Amniotic epithelial cell (primary cell): Measurements from ENCODE around the gene EPO.
A peak's percentile ranks its signal among the peaks of the same experiment; 100 is the strongest.
"Not testable (repeated sequence)": the region's sequence is repeated elsewhere in the genome, so short reads cannot be mapped to it uniquely, and the experiment has no call there.

ENCODE experiments used
- DNase-seq: peaks from one replicate; pipeline ENCODE4 v3.0.0-alpha.2; 2010; ENCODE audit warnings: low read depth

The EPO gene

DNA sequence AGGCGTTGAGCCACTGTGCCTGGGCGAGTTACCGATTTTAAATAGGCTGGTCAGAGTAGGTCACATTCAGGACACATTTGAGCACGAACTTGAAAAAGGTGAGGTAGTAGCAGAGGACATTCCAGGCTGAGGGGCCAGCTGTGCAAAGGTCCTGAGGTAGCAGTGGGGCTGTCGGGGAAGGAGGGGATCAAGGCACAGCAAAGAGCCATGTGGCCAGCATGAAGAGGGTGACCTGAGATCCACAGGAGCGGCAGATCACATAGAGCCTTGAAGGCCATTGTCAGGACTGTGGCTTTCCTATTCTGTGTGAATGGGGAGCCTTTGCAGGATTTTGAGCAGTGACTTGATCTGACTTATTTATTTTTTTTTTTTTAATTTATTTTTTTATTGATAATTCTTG is 19.7 kb downstream of the EPO start:
- no peak for DNase-seq

- no peak for DNase-seq
Measured at GRCh38 chr7:100744605-100745004, 24.3 kb downstream of the EPO start.

DNA sequence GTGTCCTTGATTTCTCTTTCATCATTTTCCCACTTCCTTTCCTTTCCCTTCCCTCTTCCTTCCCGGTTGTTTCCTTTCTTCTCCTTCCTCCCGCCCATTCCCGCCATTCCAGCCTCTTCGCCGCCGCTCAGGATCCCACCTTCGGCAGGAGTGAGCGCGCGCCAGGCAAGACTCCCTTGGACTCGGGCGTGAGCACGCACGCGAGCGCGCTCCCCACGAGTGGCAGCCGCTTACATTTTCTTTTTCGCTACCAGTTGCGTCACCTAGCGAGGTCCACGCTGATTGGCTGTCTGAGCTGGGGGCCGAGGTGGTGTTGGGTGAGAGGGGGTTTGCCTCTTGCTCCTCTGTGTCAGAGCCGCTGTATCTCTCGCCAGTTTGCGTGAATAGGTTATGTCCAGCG is 24.9 kb downstream of the EPO start:
- DNase-seq: peak; percentile 57

DNA sequence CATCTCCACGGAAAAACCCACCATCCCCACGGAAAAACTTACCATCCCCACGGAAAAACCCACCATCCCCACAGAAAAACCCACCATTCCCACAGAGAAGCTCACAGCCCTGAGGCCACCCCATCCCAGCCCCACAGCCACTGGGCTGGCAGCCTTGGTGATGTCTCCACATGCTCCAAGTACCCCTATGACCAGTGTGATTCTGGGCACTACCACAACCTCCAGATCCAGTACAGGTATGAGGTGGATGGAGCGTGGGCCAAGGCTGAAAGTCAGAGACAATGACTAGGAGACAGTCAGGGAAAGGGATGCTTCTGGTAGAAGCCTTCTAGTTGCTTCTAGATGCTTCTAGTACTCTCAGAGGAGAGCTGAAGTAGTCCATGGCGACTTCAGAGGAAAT is 32.7 kb downstream of the EPO start:
- no peak for DNase-seq

DNA sequence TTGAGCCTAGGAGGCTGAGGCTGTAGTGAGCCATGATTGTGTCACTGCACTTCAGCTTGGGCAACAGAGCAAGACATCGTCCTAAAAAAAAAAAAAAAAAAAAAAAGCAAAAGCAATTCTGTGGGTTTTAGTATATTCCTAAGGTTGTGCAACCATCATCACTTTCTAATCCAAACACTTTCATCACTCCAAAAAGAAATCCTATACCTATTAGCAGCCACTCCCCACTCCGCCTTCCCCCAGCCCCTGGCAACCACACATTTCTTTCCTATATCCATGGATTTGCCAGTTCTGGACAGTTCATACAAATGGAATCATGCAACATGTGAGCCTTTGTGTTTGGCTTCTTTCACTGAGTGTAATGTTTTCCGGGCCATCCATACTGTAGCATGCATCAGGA is 33.5 kb downstream of the EPO start:
- peak; percentile 36 for DNase-seq

- DNase-seq: no peak
Measured at GRCh38 chr7:100759357-100760171, 39.3 kb downstream of the EPO start.

GRCh38 chr7:100762841-100763240 is 42.6 kb downstream of the EPO start:
- DNase-seq: not testable (repeated sequence)

GRCh38 chr7:100763556-100764140 is 43.4 kb downstream of the EPO start:
- DNase-seq: no peak

DNA sequence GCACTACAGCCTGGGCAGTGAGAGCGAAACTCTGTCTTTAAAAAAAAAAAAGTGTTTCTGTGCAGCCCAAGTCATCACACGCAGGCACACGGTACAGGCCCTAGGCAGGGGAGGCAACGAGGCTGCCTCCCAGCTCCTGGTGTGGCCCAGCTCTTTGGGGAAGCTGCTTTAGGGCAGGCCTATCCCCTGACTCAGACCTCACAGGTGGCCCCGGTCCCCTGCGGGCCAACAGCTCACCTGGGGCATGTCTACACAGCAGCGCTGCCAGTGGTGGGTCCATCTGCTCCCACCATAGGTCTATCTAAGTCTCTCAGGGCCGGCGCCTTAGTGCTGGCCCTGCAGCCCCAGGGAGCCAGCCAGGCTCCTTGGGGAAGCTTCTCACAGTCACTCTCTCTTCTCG is 44.6 kb downstream of the EPO start:
- DNase-seq: no peak

DNA sequence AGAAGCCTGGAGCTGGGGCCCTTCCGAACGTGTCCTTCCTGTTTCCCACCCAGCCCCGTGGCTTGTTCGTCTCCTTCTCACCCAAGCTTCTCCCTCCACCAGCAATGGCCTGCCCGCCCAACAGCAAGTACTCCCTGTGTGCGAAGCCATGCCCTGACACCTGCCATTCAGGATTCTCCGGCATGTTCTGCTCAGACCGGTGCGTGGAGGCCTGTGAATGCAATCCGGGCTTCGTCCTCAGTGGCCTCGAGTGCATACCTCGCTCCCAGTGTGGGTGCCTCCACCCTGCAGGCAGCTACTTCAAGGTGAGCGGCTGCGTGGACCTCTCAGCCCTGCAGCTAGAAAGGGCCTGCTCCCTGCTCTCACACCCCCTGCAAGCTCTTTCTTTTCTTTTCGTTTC is 45.0 kb downstream of the EPO start:
- no peak for DNase-seq

GRCh38 chr7:100768784-100769183 is 48.5 kb downstream of the EPO start:
- no peak for DNase-seq
